GM19240 (cell line): ENCODE measurements around the gene HP.
A peak's percentile ranks its signal among the peaks of the same experiment; 100 is the strongest.
"Not testable (repeated sequence)": the region's sequence is repeated elsewhere in the genome, so short reads cannot be mapped to it uniquely, and the experiment has no call there.

Source experiments
- DNase-seq: peaks from one replicate; pipeline ENCODE4 v3.0.0; 2011; ENCODE audit warnings: low spot score; ENCODE audit not compliant: insufficient read length

Gene HP

GRCh38 chr16:72054254-72054847, at the start of gene HP:
HP (plus strand) TSS chr16:72054505; CDS start chr16:72054653, 148 bp downstream.
- not testable (repeated sequence) for DNase-seq

- DNase-seq = not testable (repeated sequence)
These were observed 46.3 kb upstream of the HP start for GRCh38 chr16:72008065-72008423.

GRCh38 chr16:72008424-72009216, 45.7 kb upstream of the HP start, which contains the start of gene DHODH:
DHODH (plus strand) TSS chr16:72008744; CDS start chr16:72008765, 21 bp downstream.
- DNase-seq = peak; percentile 99

- no peak for DNase-seq
These were observed 44.5 kb upstream of the HP start for GRCh38 chr16:72009779-72010178.

- no peak for DNase-seq
These were observed 41.7 kb upstream of the HP start for GRCh38 chr16:72012607-72013006.

- DNase-seq = no peak
These were observed 40.9 kb upstream of the HP start for GRCh38 chr16:72013389-72013788.

- DNase-seq = no peak
These were observed 40.3 kb upstream of the HP start for GRCh38 chr16:72013888-72014581.

- DNase-seq = no peak
These were observed 39.6 kb upstream of the HP start for GRCh38 chr16:72014675-72015074.

- DNase-seq = no peak
These were observed 39.2 kb upstream of the HP start for GRCh38 chr16:72015124-72015523.

- no peak for DNase-seq
These were observed 35.8 kb upstream of the HP start for GRCh38 chr16:72018470-72018869.

GRCh38 chr16:72021043-72021442, 33.3 kb upstream of the HP start:
- no peak for DNase-seq

GRCh38 chr16:72022127-72022526, 32.2 kb upstream of the HP start:
- no peak for DNase-seq

GRCh38 chr16:72023962-72024361, 30.3 kb upstream of the HP start:
- no peak for DNase-seq

GRCh38 chr16:72024862-72025382, 29.4 kb upstream of the HP start:
- DNase-seq = no peak

- no peak for DNase-seq
These were observed 28.7 kb upstream of the HP start for GRCh38 chr16:72025404-72026114.

GRCh38 chr16:72027669-72028378, 26.5 kb upstream of the HP start:
- no peak for DNase-seq

GRCh38 chr16:72029567-72030271, 24.6 kb upstream of the HP start:
- DNase-seq = no peak

GRCh38 chr16:72033437-72033836, 20.9 kb upstream of the HP start:
- no peak for DNase-seq

- no peak for DNase-seq
These were observed 18.2 kb upstream of the HP start for GRCh38 chr16:72036098-72036497.

GRCh38 chr16:72042157-72042660, 12.1 kb upstream of the HP start:
- DNase-seq = no peak
